K562 (cell line): Measurements from ENCODE around the gene MRPS18B. TPM values are rescaled to one million over a fixed set of nuclear protein-coding genes. Genes with fewer than 3 reads are reported as not detected.

Source experiments
- ASH1L ChIP-seq: fragments of 450-650 bp; IDR thresholded peaks from 2 replicates; pipeline ENCODE4 v1.6.1; 2018; ENCODE audit warnings: borderline replicate concordance, mild to moderate bottlenecking, low read depth; ENCODE audit not compliant: partially characterized antibody
- EHMT2 ChIP-seq: fragments of 450-650 bp; IDR thresholded peaks from 2 replicates; pipeline ENCODE4 v1.6.1; 2018; ENCODE audit warnings: antibody characterized with exemption
- ETV1 ChIP-seq: fragments of 450-650 bp; conservative IDR thresholded peaks from 2 replicates; pipeline ENCODE4 v1.6.1; 2016; ENCODE audit warnings: missing genetic modification characterization, control low read depth, low read depth, missing compliant biosample characterization
- KHSRP ChIP-seq: fragments of 450-650 bp; IDR thresholded peaks from 2 replicates; pipeline ENCODE4 v1.6.1; 2017
- MTA2 ChIP-seq: fragments of 450-650 bp; IDR thresholded peaks from 2 replicates; pipeline ENCODE4 v1.6.1; 2016; ENCODE audit warnings: low read depth
- MYBL2 ChIP-seq, 2 experiments: fragments of 450-650 bp in 1 of 2; sonication (generic) in 1 of 2; formaldehyde crosslinking in 1 of 2; IDR thresholded peaks; 2 replicates each; pipeline versions ENCODE4 v1.6.1 to v1.8.1; 2017 to 2022; ENCODE audit warnings: borderline replicate concordance in 1 of 2, inconsistent platforms in 1 of 2, low read depth in 1 of 2, mild to moderate bottlenecking in 1 of 2, missing genetic modification reagents in 1 of 2, moderate library complexity in 1 of 2
- NCOA6 ChIP-seq: fragments of 450-650 bp; IDR thresholded peaks from 2 replicates; pipeline ENCODE4 v1.6.1; 2017; ENCODE audit warnings: mild to moderate bottlenecking
- NFIC ChIP-seq: fragments of 450-650 bp; IDR thresholded peaks from 2 replicates; pipeline ENCODE4 v1.6.1; 2017; ENCODE audit warnings: mild to moderate bottlenecking, inconsistent platforms
- PHB ChIP-seq: fragments of 250-450 bp; sonication (Bioruptor Pico); IDR thresholded peaks from 2 replicates; pipeline ENCODE4 v1.5.0; 2021
- ZBTB7A ChIP-seq: IDR thresholded peaks from 2 replicates; pipeline ENCODE4 v1.6.1; 2011; ENCODE audit warnings: low read depth, mild to moderate bottlenecking, low read length, moderate library complexity, borderline replicate concordance; ENCODE audit not compliant: control insufficient read depth
- ZC3H8 ChIP-seq: fragments of 450-650 bp; IDR thresholded peaks from 2 replicates; pipeline ENCODE4 v1.6.1; 2017
- ZNF12 ChIP-seq: sonication (generic); formaldehyde crosslinking; IDR thresholded peaks from 2 replicates; pipeline ENCODE4 v1.4.0; 2020; ENCODE audit warnings: mild to moderate bottlenecking, missing genetic modification reagents
- ZNF253 ChIP-seq: fragments of 250-450 bp; sonication (Bioruptor Pico); conservative IDR thresholded peaks from 2 replicates; pipeline ENCODE4 v1.6.1; 2021; ENCODE audit warnings: mild to moderate bottlenecking
- ZNF263 ChIP-seq: sonication (generic); formaldehyde crosslinking; IDR thresholded peaks from 2 replicates; pipeline ENCODE4 v1.8.0; 2022; ENCODE audit warnings: mild to moderate bottlenecking, missing genetic modification reagents, borderline replicate concordance
- ZNF444 ChIP-seq: fragments of 250-450 bp; sonication (Bioruptor Pico); IDR thresholded peaks from 2 replicates; pipeline ENCODE4 v1.4.0; 2020; ENCODE audit warnings: mild to moderate bottlenecking, moderate library complexity
- ZSCAN29 ChIP-seq: fragments of 450-650 bp; IDR thresholded peaks from 2 replicates; pipeline ENCODE4 v1.6.1; 2017
- polyA plus RNA-seq, 8 experiments: library from polyadenylated mRNA; depleted of rRNA in 4 of 8; stranded (reverse) in 5 of 8; unstranded in 3 of 8; fragments of >200 nt; fragmentation: Nextera tagmentation in 2 of 8; fragmentation: Illumina TruSeq in 1 of 8; extraction: Ambion mirVana in 2 of 8; extraction: Trizol in 1 of 8; gene quantifications; 2 replicates each; pipeline versions ENCODE4 v1.2.1 to v1.2.3, GENCODE V29; 2011 to 2014; ENCODE audit warnings: inconsistent platforms in 1 of 8, missing spikeins in 1 of 8
- total RNA-seq, 7 experiments: library from RNA; depleted of rRNA in 6 of 7; stranded (reverse); fragments of >200 nt in 6 of 7; fragmentation: Illumina TruSeq in 2 of 7; extraction: Trizol in 2 of 7; gene quantifications; 2 replicates each; pipeline versions ENCODE4 v1.2.1 to v1.2.3, GENCODE V29; 2011 to 2021; ENCODE audit warnings: low replicate concordance in 1 of 7
- TF ChIP-seq, protein P1 (sequence below): fragments of 200-800 bp; sonication (Bioruptor generic); IDR thresholded peaks from 2 replicates; pipeline ENCODE4 v1.6.1; 2016; ENCODE audit warnings: missing genetic modification characterization, missing compliant biosample characterization
- TF ChIP-seq, protein P2 (sequence below), 2 experiments: IDR thresholded peaks; 2 replicates each; pipeline ENCODE4 v1.6.1; 2011; ENCODE audit warnings: borderline replicate concordance in 1 of 2, control low read depth in 1 of 2, low read depth in 1 of 2, low read length in 1 of 2, mild to moderate bottlenecking in 1 of 2, mixed read lengths in 1 of 2, moderate library complexity in 1 of 2; ENCODE audit not compliant: insufficient read depth in 1 of 2, insufficient read length in 1 of 2, poor library complexity in 1 of 2, severe bottlenecking in 1 of 2; ENCODE audit errors: extremely low read depth in 1 of 2
- TF ChIP-seq, protein P3 (sequence below): fragments of 450-650 bp; IDR thresholded peaks from 2 replicates; pipeline ENCODE4 v1.7.1; 2018; ENCODE audit warnings: mild to moderate bottlenecking, low read depth; ENCODE audit not compliant: partially characterized antibody

Gene MRPS18B
- total and polyA plus RNA-seq, 9 of the 15 experiments (the other 6 are each of a cell fraction or from before 2014, with no cell fraction given), result 132 to 383 (median 178) TPM

DNA sequence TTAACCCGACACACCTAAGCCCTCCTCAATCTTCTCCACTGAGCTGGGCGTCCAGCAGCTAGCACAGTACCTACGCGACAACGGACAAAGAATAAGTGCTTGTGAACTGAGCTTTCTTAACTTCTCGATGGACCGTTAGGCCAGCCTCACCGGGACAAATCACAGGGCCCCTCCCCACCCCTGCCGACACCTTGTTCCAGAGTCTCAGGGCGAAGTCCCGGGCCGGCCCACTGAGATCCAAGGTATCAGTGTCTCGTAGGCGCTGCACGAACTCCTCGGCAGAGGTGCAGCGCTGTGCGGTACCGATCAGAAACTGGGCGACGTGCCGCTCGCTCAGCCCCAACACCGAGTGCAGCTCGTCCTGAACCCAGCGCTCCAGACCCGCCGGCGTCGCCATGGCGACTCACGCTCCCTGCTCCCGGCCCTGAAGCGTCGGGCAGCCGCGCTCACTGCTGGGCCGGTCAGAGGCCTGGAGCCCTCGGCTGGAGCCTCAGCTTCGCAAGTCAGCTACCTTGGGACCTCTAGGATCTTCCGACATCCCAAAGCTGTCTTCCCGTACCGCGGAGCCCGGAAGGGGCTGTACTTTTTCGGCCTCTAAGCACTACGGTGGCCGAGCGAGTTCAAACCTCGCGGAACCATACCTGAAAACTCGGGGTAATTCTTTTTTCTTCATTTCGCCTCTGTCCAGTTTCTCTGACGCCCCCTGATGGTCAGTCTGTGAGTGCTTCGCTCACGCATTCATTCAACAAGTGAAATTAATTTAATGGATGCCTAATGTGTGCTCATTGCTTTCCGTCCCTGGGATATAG, 55.0 kb downstream of the MRPS18B start, which contains the start of gene DHX16 (continued):
- TF ChIP-seq, protein P1, sequence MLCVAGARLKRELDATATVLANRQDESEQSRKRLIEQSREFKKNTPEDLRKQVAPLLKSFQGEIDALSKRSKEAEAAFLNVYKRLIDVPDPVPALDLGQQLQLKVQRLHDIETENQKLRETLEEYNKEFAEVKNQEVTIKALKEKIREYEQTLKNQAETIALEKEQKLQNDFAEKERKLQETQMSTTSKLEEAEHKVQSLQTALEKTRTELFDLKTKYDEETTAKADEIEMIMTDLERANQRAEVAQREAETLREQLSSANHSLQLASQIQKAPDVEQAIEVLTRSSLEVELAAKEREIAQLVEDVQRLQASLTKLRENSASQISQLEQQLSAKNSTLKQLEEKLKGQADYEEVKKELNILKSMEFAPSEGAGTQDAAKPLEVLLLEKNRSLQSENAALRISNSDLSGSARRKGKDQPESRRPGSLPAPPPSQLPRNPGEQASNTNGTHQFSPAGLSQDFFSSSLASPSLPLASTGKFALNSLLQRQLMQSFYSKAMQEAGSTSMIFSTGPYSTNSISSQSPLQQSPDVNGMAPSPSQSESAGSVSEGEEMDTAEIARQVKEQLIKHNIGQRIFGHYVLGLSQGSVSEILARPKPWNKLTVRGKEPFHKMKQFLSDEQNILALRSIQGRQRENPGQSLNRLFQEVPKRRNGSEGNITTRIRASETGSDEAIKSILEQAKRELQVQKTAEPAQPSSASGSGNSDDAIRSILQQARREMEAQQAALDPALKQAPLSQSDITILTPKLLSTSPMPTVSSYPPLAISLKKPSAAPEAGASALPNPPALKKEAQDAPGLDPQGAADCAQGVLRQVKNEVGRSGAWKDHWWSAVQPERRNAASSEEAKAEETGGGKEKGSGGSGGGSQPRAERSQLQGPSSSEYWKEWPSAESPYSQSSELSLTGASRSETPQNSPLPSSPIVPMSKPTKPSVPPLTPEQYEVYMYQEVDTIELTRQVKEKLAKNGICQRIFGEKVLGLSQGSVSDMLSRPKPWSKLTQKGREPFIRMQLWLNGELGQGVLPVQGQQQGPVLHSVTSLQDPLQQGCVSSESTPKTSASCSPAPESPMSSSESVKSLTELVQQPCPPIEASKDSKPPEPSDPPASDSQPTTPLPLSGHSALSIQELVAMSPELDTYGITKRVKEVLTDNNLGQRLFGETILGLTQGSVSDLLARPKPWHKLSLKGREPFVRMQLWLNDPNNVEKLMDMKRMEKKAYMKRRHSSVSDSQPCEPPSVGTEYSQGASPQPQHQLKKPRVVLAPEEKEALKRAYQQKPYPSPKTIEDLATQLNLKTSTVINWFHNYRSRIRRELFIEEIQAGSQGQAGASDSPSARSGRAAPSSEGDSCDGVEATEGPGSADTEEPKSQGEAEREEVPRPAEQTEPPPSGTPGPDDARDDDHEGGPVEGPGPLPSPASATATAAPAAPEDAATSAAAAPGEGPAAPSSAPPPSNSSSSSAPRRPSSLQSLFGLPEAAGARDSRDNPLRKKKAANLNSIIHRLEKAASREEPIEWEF (CRISPR knock-in tag), result no peak
- 0 out of 2 replicates have a peak, but pooled peaks have one; percentile 8 for TF ChIP-seq NFIC
- TF ChIP-seq, protein P2, sequence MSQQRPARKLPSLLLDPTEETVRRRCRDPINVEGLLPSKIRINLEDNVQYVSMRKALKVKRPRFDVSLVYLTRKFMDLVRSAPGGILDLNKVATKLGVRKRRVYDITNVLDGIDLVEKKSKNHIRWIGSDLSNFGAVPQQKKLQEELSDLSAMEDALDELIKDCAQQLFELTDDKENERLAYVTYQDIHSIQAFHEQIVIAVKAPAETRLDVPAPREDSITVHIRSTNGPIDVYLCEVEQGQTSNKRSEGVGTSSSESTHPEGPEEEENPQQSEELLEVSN (IDR thresholded peaks at IDR 0.05; ENCODE audit: borderline replicate concordance in 1 of 2, extremely low read depth in 1 of 2, insufficient read depth in 1 of 2, insufficient read length in 1 of 2, low read depth in 1 of 2, low read length in 1 of 2, poor library complexity in 1 of 2, severe bottlenecking in 1 of 2), result peak in 1 of 2 experiments; percentile 17
- TF ChIP-seq MTA2, result no peak
- no peak for TF ChIP-seq EHMT2
- no peak for TF ChIP-seq NCOA6
- no peak for TF ChIP-seq ZNF444 (CRISPR knock-in tag)
- no peak for TF ChIP-seq ZNF12 (CRISPR knock-in tag)
- peak; percentile 57 for TF ChIP-seq ZNF263 (CRISPR knock-in tag)
- no peak for TF ChIP-seq PHB (CRISPR knock-in tag)
- no peak for TF ChIP-seq KHSRP
- TF ChIP-seq ZNF253 (CRISPR knock-in tag), result no peak
- TF ChIP-seq ASH1L, result no peak
- TF ChIP-seq ZC3H8, result no peak
- TF ChIP-seq ZSCAN29, result peak; percentile 61; the same call in 1 of the 2 replicates
- TF ChIP-seq, protein P3, sequence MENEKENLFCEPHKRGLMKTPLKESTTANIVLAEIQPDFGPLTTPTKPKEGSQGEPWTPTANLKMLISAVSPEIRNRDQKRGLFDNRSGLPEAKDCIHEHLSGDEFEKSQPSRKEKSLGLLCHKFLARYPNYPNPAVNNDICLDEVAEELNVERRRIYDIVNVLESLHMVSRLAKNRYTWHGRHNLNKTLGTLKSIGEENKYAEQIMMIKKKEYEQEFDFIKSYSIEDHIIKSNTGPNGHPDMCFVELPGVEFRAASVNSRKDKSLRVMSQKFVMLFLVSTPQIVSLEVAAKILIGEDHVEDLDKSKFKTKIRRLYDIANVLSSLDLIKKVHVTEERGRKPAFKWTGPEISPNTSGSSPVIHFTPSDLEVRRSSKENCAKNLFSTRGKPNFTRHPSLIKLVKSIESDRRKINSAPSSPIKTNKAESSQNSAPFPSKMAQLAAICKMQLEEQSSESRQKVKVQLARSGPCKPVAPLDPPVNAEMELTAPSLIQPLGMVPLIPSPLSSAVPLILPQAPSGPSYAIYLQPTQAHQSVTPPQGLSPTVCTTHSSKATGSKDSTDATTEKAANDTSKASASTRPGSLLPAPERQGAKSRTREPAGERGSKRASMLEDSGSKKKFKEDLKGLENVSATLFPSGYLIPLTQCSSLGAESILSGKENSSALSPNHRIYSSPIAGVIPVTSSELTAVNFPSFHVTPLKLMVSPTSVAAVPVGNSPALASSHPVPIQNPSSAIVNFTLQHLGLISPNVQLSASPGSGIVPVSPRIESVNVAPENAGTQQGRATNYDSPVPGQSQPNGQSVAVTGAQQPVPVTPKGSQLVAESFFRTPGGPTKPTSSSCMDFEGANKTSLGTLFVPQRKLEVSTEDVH, result peak; percentile 80
- no peak for TF ChIP-seq MYBL2 (IDR thresholded peaks at IDR 0.05; ENCODE audit: low read depth)
- no peak for TF ChIP-seq MYBL2 (CRISPR knock-in tag; IDR thresholded peaks at IDR 0.05; ENCODE audit: borderline replicate concordance)
- TF ChIP-seq ZBTB7A, result no peak
- peak; percentile 49; the same call in 1 of the 2 replicates for TF ChIP-seq ETV1 (tag)
